Lung (tissue), 12 donors: ENCODE measurements around the gene SH3BGRL. TPM values are rescaled to one million over a fixed set of nuclear protein-coding genes. Genes with fewer than 3 reads are reported as not detected.
A peak's percentile ranks its signal among the peaks of the same experiment; 100 is the strongest.

Experiments used
- ATAC-seq: fragments of 200-7000 bp; cut with Tn5 transposase; one replicate; pipeline ENCODE4 v1.9.1; 2020; ENCODE audit warnings: moderate number of reproducible peaks; ENCODE audit not compliant: insufficient read depth, low FRiP score
- DNase-seq, 3 donors: peaks; one replicate each; pipeline ENCODE4 v3.0.0-alpha.2; 2013 to 2017
- H3K27ac ChIP-seq, 2 donors: one replicate each; pipeline ENCODE4 v1.5.1; 2013; ENCODE audit warnings: mild to moderate bottlenecking in 2 of 2, moderate library complexity in 2 of 2, control low read depth in 1 of 2, inconsistent platforms in 1 of 2, low read depth in 1 of 2, low read length in 1 of 2
- H3K27me3 ChIP-seq, 3 donors: one replicate each; pipeline ENCODE4 v1.5.1; 2013; ENCODE audit warnings: low read length in 2 of 3; ENCODE audit not compliant: control insufficient read depth in 3 of 3, insufficient read depth in 3 of 3
- H3K36me3 ChIP-seq, 4 donors: one replicate each; pipeline ENCODE4 v1.5.1; 2013; ENCODE audit warnings: low read length in 4 of 4, mild to moderate bottlenecking in 1 of 4, moderate library complexity in 1 of 4; ENCODE audit not compliant: control insufficient read depth in 4 of 4, insufficient read depth in 4 of 4
- H3K4me1 ChIP-seq, 5 donors: one replicate each; pipeline ENCODE4 v1.5.1; 2013; ENCODE audit warnings: low read length in 5 of 5, mild to moderate bottlenecking in 2 of 5, moderate library complexity in 1 of 5; ENCODE audit not compliant: control insufficient read depth in 5 of 5, insufficient read depth in 5 of 5
- H3K4me3 ChIP-seq: one replicate; pipeline ENCODE4 v1.5.1; 2013; ENCODE audit warnings: mild to moderate bottlenecking, control low read depth, moderate library complexity
- H3K9ac ChIP-seq, 2 donors: one replicate each; pipeline ENCODE4 v1.5.1; 2013; ENCODE audit warnings: low read length in 2 of 2, control low read depth in 1 of 2; ENCODE audit not compliant: insufficient read depth in 1 of 2
- H3K9me3 ChIP-seq, 4 donors: one replicate each; pipeline ENCODE4 v1.5.1; 2013; ENCODE audit warnings: low read length in 3 of 4, mild to moderate bottlenecking in 1 of 4, moderate library complexity in 1 of 4; ENCODE audit not compliant: control insufficient read depth in 4 of 4, insufficient read depth in 3 of 4
- whole genome bisulfite sequencing, 2 donors: extraction: QIAGEN DNeasy Blood & Tissue Kit; methylation state at CpG; one replicate each; pipeline ENCODE4 v1.1.7; 2013; 5-methylcytosine and 5-hydroxymethylcytosine counted together
- polyA plus RNA-seq, 2 donors: library from polyadenylated mRNA; stranded (reverse); fragments of 200-250 nt; gene quantifications; one replicate each; pipeline ENCODE4 v1.2.1, GENCODE V29; 2013
- total RNA-seq, 2 donors: library from RNA; depleted of rRNA in 1 of 2; stranded (reverse); fragments of >200 nt in 1 of 2; gene quantifications; one replicate each; pipeline ENCODE4 v1.2.1, GENCODE V29; 2014 to 2021
- TF ChIP-seq, protein P1 (sequence below): IDR thresholded peaks from 2 replicates; pipeline ENCODE4 v1.5.1; 2012; ENCODE audit warnings: mild to moderate bottlenecking; ENCODE audit errors: control extremely low read depth, extremely low read depth
- donor health status: control.
- donor health status: control.
- donor health status: Bipolar disorder and iron deficiency.
- donor health status: healthy.
- donor health status: DM: yes; HTN: yes; CAD: no.

Gene SH3BGRL
- total and polyA plus RNA-seq, 4 donors = 73.1 to 196 (median 92.9) TPM

DNA sequence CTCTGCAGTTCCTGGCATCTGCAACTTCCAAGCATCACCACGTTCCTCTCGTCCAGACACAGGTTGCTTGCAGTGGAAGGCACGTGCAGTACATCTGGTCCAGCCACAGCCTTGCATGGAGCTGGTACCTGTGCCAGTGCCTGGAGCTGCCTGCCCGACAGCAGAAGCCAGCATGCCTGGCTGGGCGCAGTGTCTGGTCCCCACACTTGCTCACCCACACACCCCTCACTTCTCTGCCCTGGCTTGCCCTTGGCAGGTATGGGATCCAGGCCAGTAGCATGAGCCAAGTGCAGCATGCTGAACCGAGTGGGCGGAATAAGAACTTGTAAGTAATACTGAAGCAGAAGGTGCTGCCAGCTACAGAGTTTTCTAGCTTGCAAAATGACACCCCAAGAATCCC is 39.9 kb downstream of the SH3BGRL start:
- no peaks in the 10 kb centered on the region for H3K4me1 ChIP-seq
- no peak for DNase-seq
- TF ChIP-seq, protein P1, sequence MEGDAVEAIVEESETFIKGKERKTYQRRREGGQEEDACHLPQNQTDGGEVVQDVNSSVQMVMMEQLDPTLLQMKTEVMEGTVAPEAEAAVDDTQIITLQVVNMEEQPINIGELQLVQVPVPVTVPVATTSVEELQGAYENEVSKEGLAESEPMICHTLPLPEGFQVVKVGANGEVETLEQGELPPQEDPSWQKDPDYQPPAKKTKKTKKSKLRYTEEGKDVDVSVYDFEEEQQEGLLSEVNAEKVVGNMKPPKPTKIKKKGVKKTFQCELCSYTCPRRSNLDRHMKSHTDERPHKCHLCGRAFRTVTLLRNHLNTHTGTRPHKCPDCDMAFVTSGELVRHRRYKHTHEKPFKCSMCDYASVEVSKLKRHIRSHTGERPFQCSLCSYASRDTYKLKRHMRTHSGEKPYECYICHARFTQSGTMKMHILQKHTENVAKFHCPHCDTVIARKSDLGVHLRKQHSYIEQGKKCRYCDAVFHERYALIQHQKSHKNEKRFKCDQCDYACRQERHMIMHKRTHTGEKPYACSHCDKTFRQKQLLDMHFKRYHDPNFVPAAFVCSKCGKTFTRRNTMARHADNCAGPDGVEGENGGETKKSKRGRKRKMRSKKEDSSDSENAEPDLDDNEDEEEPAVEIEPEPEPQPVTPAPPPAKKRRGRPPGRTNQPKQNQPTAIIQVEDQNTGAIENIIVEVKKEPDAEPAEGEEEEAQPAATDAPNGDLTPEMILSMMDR = no peak
- ATAC-seq = peak; percentile 41
- H3K36me3 ChIP-seq = peaks cover 0 to 5% (median 1%) of the 10 kb centered on the region in 4 donors
- no peak overlapping the region for H3K27ac ChIP-seq
- H3K9me3 ChIP-seq = peaks cover 0 to 13% (median 0%) of the 10 kb centered on the region in 4 donors
- 87 to 97% methylated on average over 7 of the region's 7 CpGs for WGBS, 2 donors
- no peaks in the 10 kb centered on the region for H3K27me3 ChIP-seq
- H3K9ac ChIP-seq = no peak overlapping the region
- H3K4me3 ChIP-seq = no peak overlapping the region

DNA sequence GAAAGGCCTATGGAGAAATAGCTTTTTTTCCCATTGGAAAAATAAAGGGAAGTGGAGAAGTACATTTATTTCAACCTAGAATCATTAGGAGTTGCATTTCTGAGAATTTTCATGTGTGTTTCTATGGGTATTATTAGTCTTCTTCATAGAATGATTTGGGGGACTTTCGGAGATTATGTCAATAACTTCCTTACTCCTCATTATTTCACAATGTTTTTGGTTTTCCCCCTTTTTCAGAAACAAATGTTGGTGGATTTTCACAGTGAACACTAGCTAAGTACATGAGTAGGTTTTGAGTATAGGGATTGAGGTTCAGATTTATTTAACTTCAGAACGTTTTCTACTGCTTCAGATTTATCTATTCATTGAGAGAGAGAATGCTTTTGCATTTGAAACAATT is 54.0 kb downstream of the SH3BGRL start:
- Histone ChIP-seq H3K36me3 (no peaks in the 10 kb centered on the region), H3K4me3 (no peak overlapping the region), H3K27ac (no peak overlapping the region), H3K9me3 (no peaks in the 10 kb centered on the region), H3K27me3 (no peaks in the 10 kb centered on the region), H3K4me1 (peaks cover 0 to 7% (median 0%) of the 10 kb centered on the region in 5 donors), H3K9ac (no peak overlapping the region)
- DNase-seq (no peak), ATAC-seq (no peak)
- WGBS, 2 donors = 46 to 63% methylated on average over 2 of the region's 2 CpGs
- TF ChIP-seq, protein P1 = no peak

DNA sequence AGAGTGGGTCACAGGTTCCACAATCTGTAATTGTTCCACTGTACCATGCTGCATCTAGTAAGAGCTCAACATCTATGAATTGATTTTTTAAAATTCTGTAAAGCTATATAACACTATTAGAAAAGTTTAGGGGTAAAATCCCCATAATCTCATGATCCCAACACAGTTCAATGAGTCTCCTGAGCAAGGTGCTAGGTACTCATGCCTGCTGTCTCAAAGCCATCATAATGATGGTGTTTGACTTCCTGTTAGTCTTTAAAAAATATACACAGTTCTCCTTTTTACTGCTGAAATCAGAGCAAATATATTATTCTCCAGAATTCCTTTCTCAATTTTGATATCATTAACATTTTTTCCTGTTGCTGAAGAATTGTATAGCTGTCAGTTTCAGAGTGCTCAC is 55.9 kb downstream of the SH3BGRL start:
- H3K4me3 ChIP-seq = no peak overlapping the region
- H3K4me1 ChIP-seq = peaks cover 0 to 7% (median 0%) of the 10 kb centered on the region in 5 donors
- DNase-seq (no peak), ATAC-seq (no peak)
- no peak overlapping the region for H3K27ac ChIP-seq
- no peak overlapping the region for H3K9ac ChIP-seq
- no peaks in the 10 kb centered on the region for H3K36me3 ChIP-seq
- no peaks in the 10 kb centered on the region for H3K9me3 ChIP-seq
- H3K27me3 ChIP-seq = no peaks in the 10 kb centered on the region
- TF ChIP-seq, protein P1 = no peak

DNA sequence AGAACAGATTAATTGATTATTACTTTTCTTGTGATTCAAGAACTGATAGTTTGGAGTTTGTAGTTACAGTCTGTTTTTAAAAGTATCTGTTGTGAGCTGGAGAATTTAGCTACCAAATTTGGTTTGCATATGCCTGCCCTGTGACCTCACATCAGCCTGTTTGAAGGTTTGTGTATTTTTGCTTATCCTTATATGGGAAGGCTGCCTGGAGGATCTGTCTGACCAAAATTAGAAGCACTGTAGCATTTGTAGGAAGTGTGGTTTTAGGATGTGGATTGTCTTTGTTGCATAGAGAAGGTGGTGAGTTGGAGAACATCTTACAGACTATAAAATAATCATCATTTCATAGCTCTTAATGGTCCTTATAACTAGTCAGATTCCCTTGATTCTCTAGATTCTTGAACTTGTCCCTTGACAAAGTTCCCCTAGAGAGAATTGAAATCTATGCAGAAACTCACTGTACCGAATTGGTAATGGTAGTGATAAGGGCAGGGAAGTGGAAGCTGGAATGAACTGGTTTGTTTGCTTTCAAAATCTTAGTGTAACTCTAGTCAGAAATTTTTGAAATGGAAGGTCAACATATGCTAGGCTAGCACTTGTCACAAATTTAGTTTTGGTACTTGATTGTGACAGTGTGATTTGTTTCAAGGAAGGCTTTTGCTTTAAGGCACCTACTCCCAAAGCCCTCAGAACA is 57.3 kb downstream of the SH3BGRL start:
- WGBS, 2 donors = 36 to 45% methylated on average over 1 of the region's 1 CpG
- H3K27me3 ChIP-seq = no peaks in the 10 kb centered on the region
- TF ChIP-seq, protein P1 = no peak
- H3K9me3 ChIP-seq = no peaks in the 10 kb centered on the region
- ATAC-seq (no peak), DNase-seq (peak in 2 of 3 donors; percentile 53 to 57)
- no peak overlapping the region for H3K9ac ChIP-seq
- H3K4me3 ChIP-seq = no peak overlapping the region
- peaks cover 0 to 7% (median 0%) of the 10 kb centered on the region in 5 donors for H3K4me1 ChIP-seq
- no peak overlapping the region for H3K27ac ChIP-seq
- no peaks in the 10 kb centered on the region for H3K36me3 ChIP-seq
